Hepatocyte (in vitro differentiated cells): ENCODE measurements around the gene ARL5A. TPM values are rescaled to one million over a fixed set of nuclear protein-coding genes. Genes with fewer than 3 reads are reported as not detected.
"Not testable (repeated sequence)": the region's sequence is repeated elsewhere in the genome, so short reads cannot be mapped to it uniquely, and the experiment has no call there.

Experiments used
- DNase-seq: peaks from one replicate; pipeline ENCODE4 v3.0.0-alpha.2; 2016; ENCODE audit warnings: low spot score
- H2AFZ ChIP-seq: fragments of 200-600 bp; sonication (generic); 2 replicates; pipeline ENCODE4 v1.6.0; 2016; ENCODE audit warnings: antibody characterized with exemption, mild to moderate bottlenecking
- H3K27ac ChIP-seq: fragments of 200-600 bp; sonication (generic); 2 replicates; pipeline ENCODE4 v1.5.1; 2016; ENCODE audit warnings: mild to moderate bottlenecking
- H3K27me3 ChIP-seq: fragments of 200-600 bp; sonication (generic); 2 replicates; pipeline ENCODE4 v1.6.1; 2016
- H3K36me3 ChIP-seq: fragments of 200-600 bp; sonication (generic); replicated peaks from 2 replicates; pipeline ENCODE4 v1.5.1; 2016; ENCODE audit warnings: low read depth; ENCODE audit not compliant: insufficient read depth
- H3K4me1 ChIP-seq: fragments of 200-600 bp; sonication (generic); 2 replicates; pipeline ENCODE4 v1.5.1; 2016; ENCODE audit warnings: mild to moderate bottlenecking, moderate library complexity; ENCODE audit not compliant: insufficient read depth
- H3K4me2 ChIP-seq: fragments of 200-600 bp; sonication (generic); 2 replicates; pipeline ENCODE4 v1.6.0; 2016
- H3K4me3 ChIP-seq: fragments of 200-600 bp; sonication (generic); 2 replicates; pipeline ENCODE4 v1.5.1; 2016; ENCODE audit warnings: mild to moderate bottlenecking
- H3K79me2 ChIP-seq: fragments of 200-600 bp; sonication (generic); 2 replicates; pipeline ENCODE4 v1.6.0; 2017; ENCODE audit warnings: mild to moderate bottlenecking
- H3K9me2 ChIP-seq: fragments of 200-600 bp; sonication (generic); replicated peaks from 2 replicates; pipeline ENCODE4 v1.6.0; 2017; ENCODE audit warnings: mild to moderate bottlenecking; ENCODE audit not compliant: insufficient read depth
- H3K9me3 ChIP-seq: fragments of 200-600 bp; sonication (generic); 2 replicates; pipeline ENCODE4 v1.5.1; 2016; ENCODE audit warnings: low read depth, mild to moderate bottlenecking
- H4K20me1 ChIP-seq: fragments of 200-600 bp; sonication (generic); 2 replicates; pipeline ENCODE4 v1.6.0; 2016; ENCODE audit warnings: mild to moderate bottlenecking; ENCODE audit not compliant: insufficient read depth, poor library complexity, severe bottlenecking
- CTCF ChIP-seq: fragments of 200-600 bp; sonication (generic); IDR thresholded peaks from 2 replicates; pipeline ENCODE4 v1.5.1; 2016; ENCODE audit warnings: antibody characterized with exemption, mild to moderate bottlenecking; ENCODE audit not compliant: poor library complexity
- EZH2 ChIP-seq: fragments of 200-600 bp; sonication (generic); IDR thresholded peaks from 2 replicates; pipeline ENCODE4 v1.6.1; 2016; ENCODE audit warnings: antibody characterized with exemption, mild to moderate bottlenecking, borderline replicate concordance
- EZH2phosphoT487 ChIP-seq: fragments of 200-600 bp; sonication (generic); IDR thresholded peaks from one replicate; pipeline ENCODE4 v1.6.1; 2018; ENCODE audit warnings: antibody characterized with exemption, mild to moderate bottlenecking, low read depth, moderate library complexity; ENCODE audit not compliant: unreplicated experiment, severe bottlenecking
- WGBS: methylation state at CpG from one replicate; pipeline ENCODE4 v1.1.6; 2016; ENCODE audit warnings: low lambda C conversion rate; ENCODE audit errors: missing lambda C conversion rate; 5-methylcytosine and 5-hydroxymethylcytosine counted together
- polyA plus RNA-seq: library from polyadenylated mRNA; unstranded; fragments of >200 nt; fragmentation: Nextera tagmentation; extraction: Ambion mirVana; gene quantifications from 2 replicates; pipeline ENCODE4 v1.2.1, GENCODE V29; 2016
- total RNA-seq: library from RNA; depleted of rRNA; stranded (reverse); fragments of >200 nt; gene quantifications from 2 replicates; pipeline ENCODE4 v1.2.3, GENCODE V29; 2014

ARL5A gene
- 66.4 and 68.3 TPM in 2 replicates for total RNA-seq
- 23.2 and 23.4 TPM in 2 replicates for polyA plus RNA-seq

- Histone ChIP-seq H3K4me2 (peak within 1 kb of the TSS; percentile 79), H3K36me3 (no peaks in the 10 kb centered on the region), H3K4me1 (peaks cover 23% of the 10 kb centered on the region), H3K27me3 (no peaks in the 10 kb centered on the region), H2AFZ (peak within 1 kb of the TSS; percentile 91), H4K20me1 (peaks cover 29% of the 10 kb centered on the region), H3K27ac (peak within 1 kb of the TSS; percentile 88), H3K79me2 (peaks cover 47% of the 10 kb centered on the region), H3K9me2 (no peaks in the 10 kb centered on the region), H3K9me3 (no peaks in the 10 kb centered on the region), H3K4me3 (peak within 1 kb of the TSS; percentile 95)
- TF ChIP-seq EZH2phosphoT487 (no peak), CTCF (peak; percentile 2), EZH2 (no peak)
- 5% methylated on average over 46 of the region's 64 CpGs for WGBS
- DNase-seq, result peak; percentile 98
These were observed at the start of gene ARL5A for GRCh38 chr2:151828143-151828889. Gene ARL5A (minus strand): TSS chr2:151828421. CDS start chr2:151828176, 245 bp downstream.

- H3K79me2 ChIP-seq, H3K27me3 ChIP-seq, H3K9me2 ChIP-seq, H2AFZ ChIP-seq, H3K9me3 ChIP-seq, H3K36me3 ChIP-seq, H4K20me1 ChIP-seq, H3K4me1 ChIP-seq, H3K4me2 ChIP-seq, DNase-seq, H3K27ac ChIP-seq, H3K4me3 ChIP-seq: not testable (repeated sequence)
- WGBS, result 100% methylated on average over 3 of the region's 34 CpGs
These were observed 47.4 kb upstream of the ARL5A start for GRCh38 chr2:151875631-151876030.

DNA sequence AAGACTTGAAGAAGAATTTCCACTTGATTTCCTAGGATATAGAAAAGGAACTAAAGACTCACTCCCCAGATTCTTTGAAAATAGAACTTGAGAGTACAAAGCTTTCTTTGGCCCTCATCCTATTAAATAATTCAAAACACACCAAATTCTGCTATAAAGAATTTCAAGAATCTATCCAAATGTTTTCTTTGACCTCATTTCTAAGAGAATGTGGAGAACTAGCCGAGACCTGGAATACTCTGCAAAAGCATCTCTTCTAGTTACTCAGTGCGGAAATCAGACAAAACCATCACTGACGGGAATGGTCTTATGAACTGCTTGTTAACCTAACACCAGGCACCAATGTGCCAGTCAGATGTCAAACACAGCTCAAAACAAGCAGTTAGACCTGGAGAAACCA, 44.2 kb upstream of the ARL5A start:
- Histone ChIP-seq H3K27ac (no peak overlapping the region), H4K20me1 (no peaks in the 10 kb centered on the region), H3K4me2 (no peak overlapping the region), H3K9me2 (no peaks in the 10 kb centered on the region), H3K36me3 (no peaks in the 10 kb centered on the region), H3K4me1 (no peaks in the 10 kb centered on the region), H3K79me2 (no peaks in the 10 kb centered on the region), H3K9me3 (no peaks in the 10 kb centered on the region), H2AFZ (no peak overlapping the region), H3K27me3 (no peaks in the 10 kb centered on the region), H3K4me3 (no peak overlapping the region)
- WGBS, result 86% methylated on average over 3 of the region's 3 CpGs
- DNase-seq, result no peak
- TF ChIP-seq CTCF, result no peak
- no peak for TF ChIP-seq EZH2phosphoT487
- no peak for TF ChIP-seq EZH2

- no peaks in the 10 kb centered on the region for H3K36me3 ChIP-seq
- H3K4me3 ChIP-seq, result no peak overlapping the region
- H3K27ac ChIP-seq, result no peak overlapping the region
- no peak for TF ChIP-seq EZH2phosphoT487
- TF ChIP-seq CTCF, result no peak
- TF ChIP-seq EZH2, result no peak
- no peaks in the 10 kb centered on the region for H3K4me1 ChIP-seq
- H3K9me2 ChIP-seq, result no peaks in the 10 kb centered on the region
- no peaks in the 10 kb centered on the region for H3K27me3 ChIP-seq
- 84% methylated on average over 5 of the region's 5 CpGs for WGBS
- H2AFZ ChIP-seq, result no peak overlapping the region
- no peaks in the 10 kb centered on the region for H4K20me1 ChIP-seq
- H3K4me2 ChIP-seq, result no peak overlapping the region
- no peaks in the 10 kb centered on the region for H3K9me3 ChIP-seq
- H3K79me2 ChIP-seq, result no peaks in the 10 kb centered on the region
- DNase-seq, result no peak
These were observed 41.1 kb upstream of the ARL5A start for GRCh38 chr2:151869291-151869690.
